KMS-11 (cell line): ENCODE data around the gene CD55.

Experiments
- H2AFZ ChIP-seq: fragments of 200-600 bp; sonication (generic); 2 replicates; pipeline ENCODE4 v1.6.1; 2016; ENCODE audit warnings: antibody characterized with exemption, mixed run types, low read depth
- H3K27ac ChIP-seq: fragments of 200-600 bp; sonication (generic); 2 replicates; pipeline ENCODE4 v1.6.1; 2016; ENCODE audit warnings: mild to moderate bottlenecking, mixed run types
- H3K27me3 ChIP-seq: fragments of 200-600 bp; sonication (generic); 2 replicates; pipeline ENCODE4 v1.6.1; 2017; ENCODE audit warnings: mild to moderate bottlenecking, low read depth, mixed run types, moderate library complexity; ENCODE audit not compliant: insufficient read depth
- H3K36me3 ChIP-seq: fragments of 200-600 bp; sonication (generic); 2 replicates; pipeline ENCODE4 v1.6.1; 2017; ENCODE audit warnings: mild to moderate bottlenecking, mixed run types; ENCODE audit not compliant: insufficient read depth
- H3K4me1 ChIP-seq: fragments of 200-600 bp; sonication (generic); 2 replicates; pipeline ENCODE4 v1.6.1; 2016; ENCODE audit warnings: mild to moderate bottlenecking, low read depth, mixed run types; ENCODE audit not compliant: poor library complexity, severe bottlenecking
- H3K4me2 ChIP-seq: fragments of 200-600 bp; sonication (generic); 2 replicates; pipeline ENCODE4 v1.7.0; 2016; ENCODE audit warnings: mild to moderate bottlenecking, mixed run types
- H3K4me3 ChIP-seq: fragments of 200-600 bp; sonication (generic); IDR thresholded peaks from 2 replicates; pipeline ENCODE4 v1.6.1; 2017; ENCODE audit warnings: low read depth, low read length, mixed read lengths; ENCODE audit not compliant: insufficient read depth
- H3K79me2 ChIP-seq: fragments of 200-600 bp; sonication (generic); 2 replicates; pipeline ENCODE4 v1.6.1; 2016; ENCODE audit warnings: low read depth, mixed run types; ENCODE audit not compliant: insufficient read depth
- H3K9ac ChIP-seq: fragments of 200-600 bp; sonication (generic); 2 replicates; pipeline ENCODE4 v1.6.1; 2016; ENCODE audit warnings: mild to moderate bottlenecking, mixed run types
- H4K20me1 ChIP-seq: fragments of 200-600 bp; sonication (generic); 2 replicates; pipeline ENCODE4 v1.6.1; 2016; ENCODE audit warnings: mild to moderate bottlenecking, mixed run types; ENCODE audit not compliant: insufficient read depth
- TF ChIP-seq, protein P1 (sequence below): fragments of 200-600 bp; sonication (generic); conservative IDR thresholded peaks from 2 replicates; pipeline ENCODE4 v1.6.1; 2017; ENCODE audit warnings: low read depth, mild to moderate bottlenecking, antibody characterized with exemption, low read length, moderate library complexity, mixed read lengths

CD55 gene

DNA sequence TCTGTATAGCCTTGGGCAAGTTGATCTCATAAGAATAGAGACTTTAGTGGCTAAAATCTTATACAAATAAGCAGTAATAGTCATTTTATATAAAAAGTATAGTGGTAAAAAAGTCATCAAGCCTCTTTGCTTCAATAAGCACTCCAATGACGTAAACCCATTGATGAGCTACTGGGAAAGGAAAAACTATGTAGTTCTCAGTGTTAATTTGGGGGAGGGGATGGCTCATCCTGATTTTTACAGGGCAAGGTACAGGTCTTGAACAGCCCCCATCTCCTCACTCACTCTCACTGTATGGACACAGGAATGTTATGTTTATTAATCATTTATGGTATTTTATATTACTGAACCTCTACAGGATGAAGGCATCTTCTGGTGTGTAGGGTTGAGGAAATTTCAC, 38.1 kb upstream of the CD55 start:
- no peaks in the 10 kb centered on the region for H3K27me3 ChIP-seq
- no peak overlapping the region for H3K4me3 ChIP-seq
- no peaks in the 10 kb centered on the region for H3K36me3 ChIP-seq
- no peaks in the 10 kb centered on the region for H3K79me2 ChIP-seq
- no peak overlapping the region for H3K27ac ChIP-seq
- no peaks in the 10 kb centered on the region for H3K4me1 ChIP-seq
- H2AFZ ChIP-seq, result no peak overlapping the region
- no peak overlapping the region for H3K9ac ChIP-seq
- no peaks in the 10 kb centered on the region for H4K20me1 ChIP-seq
- H3K4me2 ChIP-seq, result no peak overlapping the region
- TF ChIP-seq, protein P1, sequence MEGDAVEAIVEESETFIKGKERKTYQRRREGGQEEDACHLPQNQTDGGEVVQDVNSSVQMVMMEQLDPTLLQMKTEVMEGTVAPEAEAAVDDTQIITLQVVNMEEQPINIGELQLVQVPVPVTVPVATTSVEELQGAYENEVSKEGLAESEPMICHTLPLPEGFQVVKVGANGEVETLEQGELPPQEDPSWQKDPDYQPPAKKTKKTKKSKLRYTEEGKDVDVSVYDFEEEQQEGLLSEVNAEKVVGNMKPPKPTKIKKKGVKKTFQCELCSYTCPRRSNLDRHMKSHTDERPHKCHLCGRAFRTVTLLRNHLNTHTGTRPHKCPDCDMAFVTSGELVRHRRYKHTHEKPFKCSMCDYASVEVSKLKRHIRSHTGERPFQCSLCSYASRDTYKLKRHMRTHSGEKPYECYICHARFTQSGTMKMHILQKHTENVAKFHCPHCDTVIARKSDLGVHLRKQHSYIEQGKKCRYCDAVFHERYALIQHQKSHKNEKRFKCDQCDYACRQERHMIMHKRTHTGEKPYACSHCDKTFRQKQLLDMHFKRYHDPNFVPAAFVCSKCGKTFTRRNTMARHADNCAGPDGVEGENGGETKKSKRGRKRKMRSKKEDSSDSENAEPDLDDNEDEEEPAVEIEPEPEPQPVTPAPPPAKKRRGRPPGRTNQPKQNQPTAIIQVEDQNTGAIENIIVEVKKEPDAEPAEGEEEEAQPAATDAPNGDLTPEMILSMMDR, result no peak

DNA sequence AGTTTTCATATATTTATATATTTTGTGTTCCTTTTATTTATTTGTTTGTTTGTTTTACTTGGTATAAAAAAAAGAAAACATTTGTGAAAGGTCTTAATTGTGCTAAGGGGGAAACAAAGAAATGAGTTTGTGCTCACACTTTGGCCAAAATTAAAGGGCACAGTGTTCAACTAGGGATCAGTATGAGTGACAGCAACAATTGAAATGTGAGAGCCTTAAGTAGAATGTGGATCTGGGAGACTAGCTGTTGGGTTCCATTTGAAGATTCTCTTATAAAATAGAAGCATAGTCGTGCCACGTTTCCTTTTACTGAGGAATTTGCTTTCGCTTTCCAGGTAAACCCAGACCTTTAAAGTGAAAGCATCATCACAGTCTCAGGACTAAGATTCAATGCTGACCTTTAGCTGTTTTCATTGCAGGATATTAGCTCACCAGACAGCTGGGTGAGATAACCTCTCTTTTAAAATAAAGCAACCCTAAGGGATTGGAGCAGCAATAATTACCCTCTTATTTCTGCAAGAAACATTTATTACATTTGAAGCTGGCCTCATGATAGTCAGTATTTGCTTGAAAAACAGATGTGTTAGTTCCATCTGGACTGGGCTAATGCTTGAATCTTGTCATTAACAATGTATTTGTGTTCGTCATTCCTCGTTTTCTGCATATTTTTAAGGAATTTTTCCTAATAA, 37.1 kb upstream of the CD55 start:
- no peak overlapping the region for H3K27ac ChIP-seq
- H3K9ac ChIP-seq, result no peak overlapping the region

DNA sequence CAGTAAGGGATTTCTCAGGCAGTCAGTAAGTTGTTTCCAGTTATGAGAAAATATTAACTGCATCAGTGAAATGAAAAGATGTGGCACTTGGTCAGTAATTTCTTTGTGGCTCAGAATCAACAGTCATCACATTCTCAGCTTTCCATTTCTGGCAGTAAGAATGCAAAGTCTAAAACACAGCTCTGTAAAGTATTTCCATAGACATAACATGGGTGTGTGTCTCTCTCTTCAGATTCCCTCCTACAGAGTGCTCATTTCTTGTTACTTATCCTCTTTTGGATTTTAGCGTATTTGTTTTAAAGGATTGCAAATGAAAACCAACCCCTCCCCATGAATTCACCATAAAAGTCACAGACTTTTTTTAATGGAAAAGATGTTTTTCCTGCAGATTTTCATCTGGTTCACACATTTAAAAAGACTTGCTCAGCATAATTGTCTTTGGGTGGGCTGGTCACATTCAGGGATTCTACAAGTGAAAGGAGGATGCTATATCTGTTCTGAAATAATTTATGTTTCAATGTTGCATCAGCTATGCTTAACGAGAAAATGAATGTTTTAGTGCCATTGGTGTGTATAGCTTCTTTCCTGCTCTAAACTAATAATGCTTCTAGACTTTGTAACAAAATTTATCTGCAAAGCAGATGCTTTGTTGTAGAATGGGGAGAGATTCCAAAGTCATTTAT, 34.6 kb upstream of the CD55 start:
- H3K4me3 ChIP-seq, result no peak overlapping the region
- no peak overlapping the region for H2AFZ ChIP-seq
- TF ChIP-seq, protein P1, result no peak
- H3K79me2 ChIP-seq, result no peaks in the 10 kb centered on the region
- no peak overlapping the region for H3K4me2 ChIP-seq
- no peaks in the 10 kb centered on the region for H3K4me1 ChIP-seq
- H4K20me1 ChIP-seq, result no peaks in the 10 kb centered on the region
- no peaks in the 10 kb centered on the region for H3K36me3 ChIP-seq
- no peak overlapping the region for H3K9ac ChIP-seq
- H3K27me3 ChIP-seq, result no peaks in the 10 kb centered on the region
- no peak overlapping the region for H3K27ac ChIP-seq

More for the DNA sequence above, 37.1 kb upstream of the CD55 start:
- no peak overlapping the region for H2AFZ ChIP-seq
- TF ChIP-seq, protein P1, result no peak
- H3K4me2 ChIP-seq, result no peak overlapping the region
- H3K79me2 ChIP-seq, result no peaks in the 10 kb centered on the region
- no peaks in the 10 kb centered on the region for H3K27me3 ChIP-seq
- H3K36me3 ChIP-seq, result no peaks in the 10 kb centered on the region
- no peak overlapping the region for H3K4me3 ChIP-seq
- H3K4me1 ChIP-seq, result no peaks in the 10 kb centered on the region
- H4K20me1 ChIP-seq, result no peaks in the 10 kb centered on the region

DNA sequence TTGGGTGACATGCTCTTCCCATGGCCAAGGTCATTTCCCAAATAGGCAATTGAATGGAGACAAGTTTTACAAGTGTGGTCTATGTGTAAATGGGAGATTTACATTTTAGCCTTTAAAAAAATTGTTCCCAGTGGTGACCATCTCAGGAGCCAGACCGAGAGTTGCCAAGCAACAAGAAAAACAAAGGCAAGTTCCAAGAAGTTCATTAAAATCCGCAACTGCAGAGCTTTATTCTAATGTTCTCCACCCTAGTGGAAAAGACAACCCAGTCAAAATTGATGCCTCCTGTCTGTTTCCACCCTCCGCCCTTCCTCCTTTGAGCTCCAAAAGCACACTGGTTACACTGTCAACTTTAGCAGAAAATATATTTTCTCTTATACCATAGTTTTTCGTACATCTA, 33.2 kb upstream of the CD55 start:
- H3K36me3 ChIP-seq, result no peaks in the 10 kb centered on the region
- TF ChIP-seq, protein P1, result no peak
- no peak overlapping the region for H3K4me3 ChIP-seq
- H3K27me3 ChIP-seq, result no peaks in the 10 kb centered on the region
- H4K20me1 ChIP-seq, result no peaks in the 10 kb centered on the region
- H3K4me1 ChIP-seq, result no peaks in the 10 kb centered on the region
- H3K4me2 ChIP-seq, result no peak overlapping the region
- no peaks in the 10 kb centered on the region for H3K79me2 ChIP-seq
- H2AFZ ChIP-seq, result no peak overlapping the region
- no peak overlapping the region for H3K9ac ChIP-seq
- no peak overlapping the region for H3K27ac ChIP-seq
